Suprapubic skin (tissue), 4 donors: Measurements from ENCODE around the gene ZNF611. TPM values are rescaled to one million over a fixed set of nuclear protein-coding genes. Genes with fewer than 3 reads are reported as not detected.
"Not testable (repeated sequence)": the region's sequence is repeated elsewhere in the genome, so short reads cannot be mapped to it uniquely, and the experiment has no call there.

Source experiments
- DNase-seq, 2 donors: peaks; one replicate each; pipeline ENCODE4 v3.0.0-alpha.2; 2019; ENCODE audit warnings: low spot score in 2 of 2
- H3K27ac ChIP-seq: fragments of 200-600 bp; sonication (generic); one replicate; pipeline ENCODE4 v1.5.1; 2019
- H3K27me3 ChIP-seq: fragments of 200-600 bp; sonication (generic); one replicate; pipeline ENCODE4 v1.5.1; 2019
- H3K36me3 ChIP-seq: fragments of 200-600 bp; sonication (generic); one replicate; pipeline ENCODE4 v1.5.1; 2019
- H3K4me1 ChIP-seq: fragments of 200-600 bp; sonication (generic); one replicate; pipeline ENCODE4 v1.5.1; 2019
- H3K4me3 ChIP-seq: fragments of 200-600 bp; sonication (generic); one replicate; pipeline ENCODE4 v1.5.1; 2019; ENCODE audit warnings: mild to moderate bottlenecking
- H3K9me3 ChIP-seq: fragments of 200-600 bp; sonication (generic); one replicate; pipeline ENCODE4 v1.5.1; 2019
- CTCF ChIP-seq, 2 donors: fragments of 200-600 bp in 1 of 2; fragments of 450-650 bp in 1 of 2; sonication (generic) in 1 of 2; IDR thresholded peaks; one replicate each; pipeline ENCODE4 v1.5.1; 2016 to 2019; ENCODE audit warnings: antibody characterized with exemption in 2 of 2, mild to moderate bottlenecking in 1 of 2, moderate library complexity in 1 of 2
- EP300 ChIP-seq: sonication (generic); formaldehyde crosslinking; IDR thresholded peaks from one replicate; pipeline ENCODE4 v1.6.1; 2017; ENCODE audit warnings: antibody characterized with exemption
- POLR2A ChIP-seq, 2 donors: fragments of 450-650 bp; IDR thresholded peaks; one replicate each; pipeline ENCODE4 v1.6.1; 2017; ENCODE audit warnings: antibody characterized with exemption in 2 of 2, mild to moderate bottlenecking in 2 of 2, moderate library complexity in 2 of 2
- POLR2AphosphoS5 ChIP-seq, 3 donors: sonication (generic); formaldehyde crosslinking; IDR thresholded peaks; one replicate each; pipeline ENCODE4 v1.6.1; 2017; ENCODE audit warnings: antibody characterized with exemption in 3 of 3
- whole genome bisulfite sequencing: methylation state at CpG from one replicate; pipeline ENCODE4 v1.1.5; 2018; 5-methylcytosine and 5-hydroxymethylcytosine counted together
- total RNA-seq, 4 donors: library from RNA; depleted of rRNA; stranded (reverse); fragments of >200 nt; gene quantifications; one replicate each; pipeline ENCODE4 v1.1.0, GENCODE V29; 2016

The ZNF611 gene
- total RNA-seq, 4 donors from 2014 or later: 6.2 to 13.5 (median 9.4) TPM

- WGBS: 83% methylated on average over 3 of the region's 3 CpGs
Measured at GRCh38 chr19:52743091-52743490, 8.2 kb upstream of the ZNF611 start.

GRCh38 chr19:52742516-52742915, 7.7 kb upstream of the ZNF611 start:
- Histone ChIP-seq H3K27ac (no peak overlapping the region), H3K36me3 (no peaks in the 10 kb centered on the region), H3K4me1 (no peaks in the 10 kb centered on the region), H3K27me3 (no peaks in the 10 kb centered on the region), H3K9me3 (no peaks in the 10 kb centered on the region), H3K4me3 (no peak overlapping the region)
- no peak for TF ChIP-seq POLR2A (IDR thresholded peaks at IDR 0.05)
- no peak for TF ChIP-seq CTCF (IDR thresholded peaks at IDR 0.05)
- TF ChIP-seq EP300: no peak
- 30% methylated on average over 3 of the region's 3 CpGs for whole genome bisulfite sequencing
- DNase-seq: no peak

More at GRCh38 chr19:52743091-52743490, 8.2 kb upstream of the ZNF611 start:
- Histone ChIP-seq H3K36me3 (no peaks in the 10 kb centered on the region), H3K9me3 (no peaks in the 10 kb centered on the region), H3K27me3 (no peaks in the 10 kb centered on the region), H3K4me3 (no peak overlapping the region), H3K27ac (no peak overlapping the region), H3K4me1 (no peaks in the 10 kb centered on the region)
- no peak for DNase-seq
- no peak for TF ChIP-seq EP300
- TF ChIP-seq POLR2AphosphoS5 (IDR thresholded peaks at IDR 0.05): no peak
- TF ChIP-seq POLR2A (IDR thresholded peaks at IDR 0.05): no peak
- TF ChIP-seq CTCF (IDR thresholded peaks at IDR 0.05): no peak

- Histone ChIP-seq H3K4me3 (no peak overlapping the region), H3K27ac (no peak overlapping the region), H3K9me3 (no peaks in the 10 kb centered on the region), H3K4me1 (no peaks in the 10 kb centered on the region), H3K36me3 (no peaks in the 10 kb centered on the region), H3K27me3 (no peaks in the 10 kb centered on the region)
- DNase-seq: no peak
- TF ChIP-seq CTCF (IDR thresholded peaks at IDR 0.05): no peak
- TF ChIP-seq POLR2AphosphoS5 (IDR thresholded peaks at IDR 0.05): no peak
- TF ChIP-seq EP300: no peak
- no peak for TF ChIP-seq POLR2A (IDR thresholded peaks at IDR 0.05)
- 78% methylated on average over 6 of the region's 6 CpGs for WGBS
Measured at GRCh38 chr19:52741951-52742485, 7.2 kb upstream of the ZNF611 start.

- not testable (repeated sequence) for H3K27me3 ChIP-seq, DNase-seq, H3K4me3 ChIP-seq, H3K27ac ChIP-seq, H3K36me3 ChIP-seq, H3K9me3 ChIP-seq, H3K4me1 ChIP-seq
- WGBS: 81% methylated on average over 7 of the region's 7 CpGs
Measured at GRCh38 chr19:52741371-52741770, 6.5 kb upstream of the ZNF611 start.

GRCh38 chr19:52739576-52739975, 4.7 kb upstream of the ZNF611 start:
- H3K27me3 ChIP-seq: no peaks in the 10 kb centered on the region
- WGBS: 82% methylated on average over 14 of the region's 14 CpGs

More at GRCh38 chr19:52739576-52739975, 4.7 kb upstream of the ZNF611 start:
- H3K4me1 ChIP-seq: peaks cover 10% of the 10 kb centered on the region
- H3K27ac ChIP-seq: no peak overlapping the region
- no peak overlapping the region for H3K4me3 ChIP-seq
- no peaks in the 10 kb centered on the region for H3K36me3 ChIP-seq
- TF ChIP-seq POLR2AphosphoS5 (IDR thresholded peaks at IDR 0.05): no peak
- no peak for TF ChIP-seq CTCF (IDR thresholded peaks at IDR 0.05)
- no peak for TF ChIP-seq EP300
- TF ChIP-seq POLR2A (IDR thresholded peaks at IDR 0.05): no peak
- no peak for DNase-seq
- no peaks in the 10 kb centered on the region for H3K9me3 ChIP-seq
